K562 (cell line): Measurements from ENCODE around the gene HLA-DQB1. TPM values are rescaled to one million over a fixed set of nuclear protein-coding genes. Genes with fewer than 3 reads are reported as not detected.

Source experiments
- ATAC-seq: fragments of 200-7000 bp; cut with Tn5 transposase; 3 replicates; pipeline ENCODE4 v1.9.1; 2020; ENCODE audit warnings: moderate library complexity
- BruUV-seq: library from RNA; stranded (reverse); fragments of 400-500 nt; replicated peaks from 2 replicates; lab custom pipeline; 2021; lab: Mats Ljungman, UMichigan
- CTCF ChIA-PET: fragments of 300-600 bp; formaldehyde crosslinking; extraction: SDS; loops from one replicate; lab custom pipeline; 2021; ENCODE audit warnings: low intra/inter-chr PET ratio; lab: Yijun Ruan, JAX
- POLR2A ChIA-PET: fragments of 300-600, 350-650 bp; sonication (Branson Sonifier 250); formaldehyde crosslinking; extraction: SDS; loops from one replicate; lab custom pipeline; 2021; ENCODE audit warnings: antibody characterized with exemption, inconsistent platforms; lab: Yijun Ruan, JAX
- DNase-seq, 4 experiments: peaks; one replicate each; pipeline versions ENCODE4 v3.0.0 to v3.0.0-alpha.2; 2011 to 2018; ENCODE audit warnings: low spot score in 3 of 4, mixed read lengths in 3 of 4; ENCODE audit errors: extremely low read depth in 1 of 4
- FAIRE-seq: peaks from 2 replicates; lab custom pipeline; 2011; peaks lifted over from hg19 to GRCh38; lab: Jason Lieb, UNC
- H2AFZ ChIP-seq: 2 replicates; pipeline ENCODE4 v1.6.0; 2011; ENCODE audit warnings: low read depth, low read length, control low read depth, inconsistent platforms
- H3K27ac ChIP-seq: fragments of 200-600 bp; 3 replicates; pipeline ENCODE4 v1.8.0; 2011; ENCODE audit warnings: low read depth, mild to moderate bottlenecking, control low read depth, inconsistent platforms, low read length, moderate library complexity, mixed read lengths; ENCODE audit errors: extremely low read depth
- H3K27me3 ChIP-seq, 2 experiments: fragments of 300-600 bp in 1 of 2; 2 replicates in 1 of 2; 3 replicates in 1 of 2; pipeline versions ENCODE4 v1.6.0 to v1.8.0; 2011; ENCODE audit warnings: inconsistent platforms in 2 of 2, low read length in 2 of 2, mild to moderate bottlenecking in 1 of 2, mixed read lengths in 1 of 2, moderate library complexity in 1 of 2; ENCODE audit not compliant: control insufficient read depth in 2 of 2, insufficient read depth in 2 of 2
- H3K36me3 ChIP-seq: fragments of 300-600 bp; 3 replicates; pipeline ENCODE4 v1.8.0; 2011; ENCODE audit warnings: mild to moderate bottlenecking, low read length, inconsistent platforms; ENCODE audit not compliant: control insufficient read depth, insufficient read depth
- H3K4me1 ChIP-seq, 2 experiments: fragments of 200-600 bp in 1 of 2; replicated peaks in 1 of 2; 2 replicates in 1 of 2; 3 replicates in 1 of 2; pipeline versions ENCODE4 v1.5.1 to v1.8.0; 2011; ENCODE audit warnings: inconsistent platforms in 2 of 2, low read length in 2 of 2, mild to moderate bottlenecking in 1 of 2, mixed read lengths in 1 of 2, moderate library complexity in 1 of 2; ENCODE audit not compliant: control insufficient read depth in 2 of 2, insufficient read depth in 2 of 2
- H3K4me2 ChIP-seq: 2 replicates; pipeline ENCODE4 v1.6.1; 2011; ENCODE audit warnings: low read length, control low read depth, inconsistent platforms, mixed read lengths; ENCODE audit not compliant: insufficient read depth
- H3K4me3 ChIP-seq: fragments of 200-600 bp; sonication (generic), shearing (Covaris generic); 2 replicates; pipeline ENCODE4 v1.5.1; 2016; ENCODE audit warnings: control low read depth, inconsistent platforms
- H3K79me2 ChIP-seq: fragments of 200-600 bp; 3 replicates; pipeline ENCODE4 v1.8.0; 2011; ENCODE audit warnings: low read length, inconsistent platforms; ENCODE audit not compliant: control insufficient read depth, insufficient read depth
- H3K9ac ChIP-seq, 2 experiments: 2 replicates each; pipeline versions ENCODE4 v1.6.0 to v1.6.1; 2011; ENCODE audit warnings: low read depth in 2 of 2, low read length in 2 of 2, control low read depth in 1 of 2, inconsistent platforms in 1 of 2, mild to moderate bottlenecking in 1 of 2, mixed read lengths in 1 of 2; ENCODE audit not compliant: insufficient read depth in 1 of 2
- H3K9me1 ChIP-seq: one replicate; pipeline ENCODE4 v1.6.0; 2011; ENCODE audit warnings: inconsistent platforms, mild to moderate bottlenecking, low read length, moderate library complexity; ENCODE audit not compliant: control insufficient read depth, insufficient read depth
- H3K9me3 ChIP-seq: replicated peaks from 2 replicates; pipeline ENCODE4 v1.5.1; 2011; ENCODE audit warnings: low read depth, low read length, inconsistent platforms; ENCODE audit not compliant: control insufficient read depth, insufficient read depth
- H4K20me1 ChIP-seq: replicated peaks from 2 replicates; pipeline ENCODE4 v1.6.1; 2011; ENCODE audit warnings: low read length, inconsistent platforms, mixed read lengths; ENCODE audit not compliant: control insufficient read depth, insufficient read depth
- ADNP ChIP-seq: fragments of 200-800 bp; sonication (Bioruptor generic); IDR thresholded peaks from 2 replicates; pipeline ENCODE4 v1.6.1; 2016; ENCODE audit warnings: missing genetic modification characterization, missing compliant biosample characterization
- BCOR ChIP-seq: fragments of 450-650 bp; IDR thresholded peaks from 2 replicates; pipeline ENCODE4 v1.6.1; 2016
- BRD9 ChIP-seq: fragments of 450-650 bp; IDR thresholded peaks from 2 replicates; pipeline ENCODE4 v1.6.1; 2018; ENCODE audit warnings: low read depth; ENCODE audit not compliant: partially characterized antibody
- ILF3 ChIP-seq: fragments of 450-650 bp; IDR thresholded peaks from 2 replicates; pipeline ENCODE4 v1.6.1; 2018; ENCODE audit warnings: antibody characterized with exemption, mild to moderate bottlenecking, moderate library complexity, borderline replicate concordance
- SMAD2 ChIP-seq: fragments of 150-350 bp; IDR thresholded peaks from 2 replicates; pipeline ENCODE4 v1.6.1; 2014; ENCODE audit warnings: low read depth, mild to moderate bottlenecking, low read length
- SPI1 ChIP-seq: IDR thresholded peaks from 2 replicates; pipeline ENCODE4 v1.6.1; 2011; ENCODE audit warnings: low read depth, low read length, control low read depth, borderline replicate concordance
- SRSF7 ChIP-seq: fragments of 200-400 bp; formaldehyde crosslinking; optimal IDR thresholded peaks from 2 replicates; pipeline ENCODE3; 2017; ENCODE audit warnings: mild to moderate bottlenecking, low read depth, low read length
- TCFL5 ChIP-seq: fragments of 250-450 bp; sonication (Bioruptor Pico); conservative IDR thresholded peaks from 2 replicates; pipeline ENCODE4 v1.6.1; 2021; ENCODE audit warnings: mild to moderate bottlenecking, moderate library complexity, matching md5 sums
- ZNF707 ChIP-seq: fragments of 250-450 bp; sonication (Bioruptor Pico); conservative IDR thresholded peaks from 2 replicates; pipeline ENCODE4 v1.8.0; 2022; ENCODE audit warnings: inconsistent platforms, mild to moderate bottlenecking, moderate library complexity
- ZNF785 ChIP-seq: fragments of 250-450 bp; sonication (Bioruptor Pico); IDR thresholded peaks from 2 replicates; pipeline ENCODE4 v1.4.0; 2020; ENCODE audit warnings: mild to moderate bottlenecking
- WGBS: fragments of 100-300 bp; shearing (Covaris generic); methylation state at CpG from one replicate; pipeline ENCODE4 v1.1.6; 2016; ENCODE audit warnings: low coverage, mixed read lengths; ENCODE audit not compliant: insufficient coverage; ENCODE audit errors: missing lambda C conversion rate; 5-methylcytosine and 5-hydroxymethylcytosine counted together
- in situ Hi-C: fragments of 300-500 bp; cut with MboI; formaldehyde crosslinking; loops from 4 replicates; pipeline ENCODE4 v1.15.0; 2018; ENCODE audit warnings: inconsistent platforms, mixed read lengths
- intact Hi-C: fragments of 100-400 bp; cut with micrococcal nuclease; formaldehyde crosslinking; loops from 2 replicates; pipeline ENCODE4 v1.14.2; 2022
- polyA plus RNA-seq, 8 experiments: library from polyadenylated mRNA; depleted of rRNA in 4 of 8; stranded (reverse) in 5 of 8; unstranded in 3 of 8; fragments of >200 nt; fragmentation: Nextera tagmentation in 2 of 8; fragmentation: Illumina TruSeq in 1 of 8; extraction: Ambion mirVana in 2 of 8; extraction: Trizol in 1 of 8; gene quantifications; 2 replicates each; pipeline versions ENCODE4 v1.2.1 to v1.2.3, GENCODE V29; 2011 to 2014; ENCODE audit warnings: inconsistent platforms in 1 of 8, missing spikeins in 1 of 8
- total RNA-seq, 7 experiments: library from RNA; depleted of rRNA in 6 of 7; stranded (reverse); fragments of >200 nt in 6 of 7; fragmentation: Illumina TruSeq in 2 of 7; extraction: Trizol in 2 of 7; gene quantifications; 2 replicates each; pipeline versions ENCODE4 v1.2.1 to v1.2.3, GENCODE V29; 2011 to 2021; ENCODE audit warnings: low replicate concordance in 1 of 7
- TF ChIP-seq, protein P1 (sequence below), 2 experiments: fragments of 250-450 bp in 1 of 2; fragments of 450-650 bp in 1 of 2; sonication (Bioruptor Pico) in 1 of 2; IDR thresholded peaks; 2 replicates each; pipeline versions ENCODE4 v1.6.1 to v1.8.0; 2016 to 2021; ENCODE audit warnings: mild to moderate bottlenecking in 2 of 2, moderate library complexity in 2 of 2, missing compliant biosample characterization in 1 of 2, missing genetic modification characterization in 1 of 2
- TF ChIP-seq, protein P2 (sequence below): fragments of 200-800 bp; sonication (Bioruptor generic); IDR thresholded peaks from 2 replicates; pipeline ENCODE4 v1.6.1; 2017; ENCODE audit warnings: missing genetic modification characterization, missing compliant biosample characterization
- TF ChIP-seq, protein P3 (sequence below): fragments of 450-650 bp; formaldehyde crosslinking; IDR thresholded peaks from 2 replicates; pipeline ENCODE4 v1.4.0; 2020; ENCODE audit warnings: mild to moderate bottlenecking, moderate library complexity

HLA-DQB1 gene
- total and polyA plus RNA-seq, 9 of the 15 experiments (the other 6 are each of a cell fraction or from before 2014, with no cell fraction given) = 0.29 TPM; not detected in 8

DNA sequence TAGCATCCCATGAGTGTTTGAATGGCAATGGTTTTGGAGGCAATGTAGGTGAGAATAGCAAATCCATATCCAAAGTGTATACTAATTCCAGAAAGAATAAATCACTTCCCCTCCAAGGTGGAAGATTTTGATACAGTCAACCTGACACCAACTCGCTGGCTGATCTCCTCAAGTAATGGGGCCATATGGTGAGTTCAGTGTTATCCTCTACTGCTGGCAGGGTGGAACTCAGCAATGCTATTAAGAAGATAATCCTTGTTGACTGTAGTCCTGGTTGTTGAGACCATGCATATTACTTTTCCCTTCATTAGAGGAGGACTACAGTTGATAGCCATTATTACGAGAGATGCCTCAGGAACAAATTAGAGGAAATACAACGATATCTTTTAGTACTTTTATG lies 17.8 kb upstream of the HLA-DQB1 start:
- H4K20me1 ChIP-seq = no peaks in the 10 kb centered on the region
- ChIA-PET CTCF (interaction anchor here (0.6 kb wide), 1 partner anchor 160 kb away, joined by 3 read pairs; no protein-coding TSS in a partner anchor), POLR2A (no interaction called here)
- 0% methylated on average over 3 of the region's 3 CpGs for WGBS
- no peaks in the 10 kb centered on the region for H3K4me1 ChIP-seq
- H2AFZ ChIP-seq = no peak overlapping the region
- no peaks in the 10 kb centered on the region for H3K36me3 ChIP-seq
- FAIRE-seq = no peak
- no peaks in the 10 kb centered on the region for H3K79me2 ChIP-seq
- in situ Hi-C loops (no loop called here), intact Hi-C loops (no loop called here)
- no TSS peak for BruUV-seq
- H3K27me3 ChIP-seq = 0 out of 5 replicates have a peak, but pooled peaks cover 0 to 2% of the 10 kb centered on the region in 2 experiments
- no peak for DNase-seq
- H3K9ac ChIP-seq = no peak overlapping the region
- H3K27ac ChIP-seq = no peak overlapping the region
- H3K9me1 ChIP-seq = no peaks in the 10 kb centered on the region
- no peak overlapping the region for H3K4me3 ChIP-seq
- TF ChIP-seq, protein P1, sequence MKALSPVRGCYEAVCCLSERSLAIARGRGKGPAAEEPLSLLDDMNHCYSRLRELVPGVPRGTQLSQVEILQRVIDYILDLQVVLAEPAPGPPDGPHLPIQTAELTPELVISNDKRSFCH (CRISPR knock-in tag; IDR thresholded peaks at IDR 0.05) = no peak
- TF ChIP-seq, protein P1 (tag; IDR thresholded peaks at IDR 0.05) = no peak
- TF ChIP-seq TCFL5 (CRISPR knock-in tag) = no peak
- TF ChIP-seq ILF3 = no peak
- ATAC-seq = no peak
- no peaks in the 10 kb centered on the region for H3K9me3 ChIP-seq
- H3K4me2 ChIP-seq = no peak overlapping the region

DNA sequence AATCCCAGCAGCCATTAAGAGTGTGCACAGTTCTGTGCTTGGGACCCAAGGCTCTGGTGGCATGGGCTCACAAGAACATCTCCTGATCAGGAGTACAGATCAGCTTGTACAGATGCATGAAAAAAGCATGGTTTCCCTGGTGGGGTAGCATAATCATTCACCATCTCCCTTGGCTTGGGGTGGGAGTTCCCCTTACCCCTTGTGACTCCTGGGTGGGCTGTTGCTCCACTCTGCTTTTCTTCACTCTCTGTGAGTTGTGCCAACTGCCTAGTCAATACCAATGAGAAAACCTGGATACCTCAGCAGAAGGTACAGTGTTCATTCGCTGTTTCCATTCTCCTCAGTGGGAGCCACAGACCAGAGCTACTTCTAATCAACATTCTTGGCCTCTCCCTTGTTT lies 13.6 kb upstream of the HLA-DQB1 start:
- Histone ChIP-seq H3K9ac (no peak overlapping the region), H3K4me3 (no peak overlapping the region), H3K79me2 (no peaks in the 10 kb centered on the region), H3K27me3 (no peaks in the 10 kb centered on the region), H4K20me1 (no peaks in the 10 kb centered on the region), H3K9me1 (no peaks in the 10 kb centered on the region), H3K27ac (no peak overlapping the region), H3K9me3 (no peaks in the 10 kb centered on the region), H2AFZ (no peak overlapping the region), H3K4me1 (no peaks in the 10 kb centered on the region), H3K36me3 (no peaks in the 10 kb centered on the region), H3K4me2 (no peak overlapping the region)
- POLR2A ChIA-PET = no interaction called here
- intact Hi-C loops = no loop called here
- in situ Hi-C loops = no loop called here
- ATAC-seq = no peak
- no TSS peak for BruUV-seq
- no peak for FAIRE-seq
- 0% methylated on average over 1 of the region's 1 CpG for WGBS
- CTCF ChIA-PET = interaction anchor here (0.5 kb wide), 1 partner anchor 1630 kb away, joined by 5 read pairs; no protein-coding TSS in a partner anchor
- DNase-seq = no peak
- TF ChIP-seq, protein P2, sequence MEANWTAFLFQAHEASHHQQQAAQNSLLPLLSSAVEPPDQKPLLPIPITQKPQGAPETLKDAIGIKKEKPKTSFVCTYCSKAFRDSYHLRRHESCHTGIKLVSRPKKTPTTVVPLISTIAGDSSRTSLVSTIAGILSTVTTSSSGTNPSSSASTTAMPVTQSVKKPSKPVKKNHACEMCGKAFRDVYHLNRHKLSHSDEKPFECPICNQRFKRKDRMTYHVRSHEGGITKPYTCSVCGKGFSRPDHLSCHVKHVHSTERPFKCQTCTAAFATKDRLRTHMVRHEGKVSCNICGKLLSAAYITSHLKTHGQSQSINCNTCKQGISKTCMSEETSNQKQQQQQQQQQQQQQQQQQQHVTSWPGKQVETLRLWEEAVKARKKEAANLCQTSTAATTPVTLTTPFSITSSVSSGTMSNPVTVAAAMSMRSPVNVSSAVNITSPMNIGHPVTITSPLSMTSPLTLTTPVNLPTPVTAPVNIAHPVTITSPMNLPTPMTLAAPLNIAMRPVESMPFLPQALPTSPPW (CRISPR knock-in tag) = no peak
- no peak for TF ChIP-seq BRD9
- TF ChIP-seq SRSF7 = no peak
- no peak for TF ChIP-seq SMAD2
- TF ChIP-seq, protein P3, sequence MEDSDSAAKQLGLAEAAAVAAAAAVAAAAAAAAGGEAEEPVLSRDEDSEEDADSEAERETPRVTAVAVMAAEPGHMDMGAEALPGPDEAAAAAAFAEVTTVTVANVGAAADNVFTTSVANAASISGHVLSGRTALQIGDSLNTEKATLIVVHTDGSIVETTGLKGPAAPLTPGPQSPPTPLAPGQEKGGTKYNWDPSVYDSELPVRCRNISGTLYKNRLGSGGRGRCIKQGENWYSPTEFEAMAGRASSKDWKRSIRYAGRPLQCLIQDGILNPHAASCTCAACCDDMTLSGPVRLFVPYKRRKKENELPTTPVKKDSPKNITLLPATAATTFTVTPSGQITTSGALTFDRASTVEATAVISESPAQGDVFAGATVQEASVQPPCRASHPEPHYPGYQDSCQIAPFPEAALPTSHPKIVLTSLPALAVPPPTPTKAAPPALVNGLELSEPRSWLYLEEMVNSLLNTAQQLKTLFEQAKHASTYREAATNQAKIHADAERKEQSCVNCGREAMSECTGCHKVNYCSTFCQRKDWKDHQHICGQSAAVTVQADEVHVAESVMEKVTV (CRISPR knock-in tag) = no peak
- TF ChIP-seq BCOR = no peak
- no peak for TF ChIP-seq ADNP (tag)
- TF ChIP-seq ZNF707 (CRISPR knock-in tag) = no peak
- no peak for TF ChIP-seq SPI1
- TF ChIP-seq ZNF785 (CRISPR knock-in tag) = no peak
